GM12892 (cell line): ENCODE data around the gene LUC7L.
"Not testable (repeated sequence)": the region's sequence is repeated elsewhere in the genome, so short reads cannot be mapped to it uniquely, and the experiment has no call there.

Experiments used
- DNase-seq: peaks from one replicate; pipeline ENCODE4 v3.0.0; 2011; ENCODE audit not compliant: insufficient read length
- FAIRE-seq: peaks from 2 replicates; lab custom pipeline; 2011; peaks lifted over from hg19 to GRCh38; lab: Jason Lieb, UNC
- POLR2A ChIP-seq: IDR thresholded peaks from 2 replicates; pipeline ENCODE4 v1.6.1; 2011; ENCODE audit warnings: low read depth, low read length, control low read depth
- POLR2AphosphoS5 ChIP-seq: IDR thresholded peaks from 2 replicates; pipeline ENCODE4 v1.6.1; 2011; ENCODE audit warnings: low read depth, low read length, control low read depth
- TAF1 ChIP-seq: IDR thresholded peaks from 2 replicates; pipeline ENCODE4 v1.6.1; 2011; ENCODE audit warnings: low read depth, mild to moderate bottlenecking, control low read depth, low read length, borderline replicate concordance

Gene LUC7L

GRCh38 chr16:175011-175949 lies 54.0 kb downstream of the LUC7L start:
- no peak for TF ChIP-seq POLR2A
- TF ChIP-seq TAF1: no peak
- no peak for TF ChIP-seq POLR2AphosphoS5
- no peak for FAIRE-seq
- no peak for DNase-seq

- FAIRE-seq, DNase-seq: not testable (repeated sequence)
These were observed 55.1 kb downstream of the LUC7L start for GRCh38 chr16:173928-174769.

DNA sequence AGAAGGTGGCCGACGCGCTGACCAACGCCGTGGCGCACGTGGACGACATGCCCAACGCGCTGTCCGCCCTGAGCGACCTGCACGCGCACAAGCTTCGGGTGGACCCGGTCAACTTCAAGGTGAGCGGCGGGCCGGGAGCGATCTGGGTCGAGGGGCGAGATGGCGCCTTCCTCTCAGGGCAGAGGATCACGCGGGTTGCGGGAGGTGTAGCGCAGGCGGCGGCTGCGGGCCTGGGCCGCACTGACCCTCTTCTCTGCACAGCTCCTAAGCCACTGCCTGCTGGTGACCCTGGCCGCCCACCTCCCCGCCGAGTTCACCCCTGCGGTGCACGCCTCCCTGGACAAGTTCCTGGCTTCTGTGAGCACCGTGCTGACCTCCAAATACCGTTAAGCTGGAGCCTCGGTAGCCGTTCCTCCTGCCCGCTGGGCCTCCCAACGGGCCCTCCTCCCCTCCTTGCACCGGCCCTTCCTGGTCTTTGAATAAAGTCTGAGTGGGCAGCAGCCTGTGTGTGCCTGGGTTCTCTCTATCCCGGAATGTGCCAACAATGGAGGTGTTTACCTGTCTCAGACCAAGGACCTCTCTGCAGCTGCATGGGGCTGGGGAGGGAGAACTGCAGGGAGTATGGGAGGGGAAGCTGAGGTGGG lies 55.9 kb downstream of the LUC7L start:
- not testable (repeated sequence) for FAIRE-seq, DNase-seq

DNA sequence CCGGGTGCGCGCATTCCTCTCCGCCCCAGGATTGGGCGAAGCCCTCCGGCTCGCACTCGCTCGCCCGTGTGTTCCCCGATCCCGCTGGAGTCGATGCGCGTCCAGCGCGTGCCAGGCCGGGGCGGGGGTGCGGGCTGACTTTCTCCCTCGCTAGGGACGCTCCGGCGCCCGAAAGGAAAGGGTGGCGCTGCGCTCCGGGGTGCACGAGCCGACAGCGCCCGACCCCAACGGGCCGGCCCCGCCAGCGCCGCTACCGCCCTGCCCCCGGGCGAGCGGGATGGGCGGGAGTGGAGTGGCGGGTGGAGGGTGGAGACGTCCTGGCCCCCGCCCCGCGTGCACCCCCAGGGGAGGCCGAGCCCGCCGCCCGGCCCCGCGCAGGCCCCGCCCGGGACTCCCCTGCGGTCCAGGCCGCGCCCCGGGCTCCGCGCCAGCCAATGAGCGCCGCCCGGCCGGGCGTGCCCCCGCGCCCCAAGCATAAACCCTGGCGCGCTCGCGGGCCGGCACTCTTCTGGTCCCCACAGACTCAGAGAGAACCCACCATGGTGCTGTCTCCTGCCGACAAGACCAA lies 56.8 kb downstream of the LUC7L start, which contains the start of gene HBA2:
Gene HBA2 (plus strand): TSS at position 503 of the 568 bp plus-strand sequence. CDS start 37 bp downstream, at position 540.
- not testable (repeated sequence) for FAIRE-seq

DNA sequence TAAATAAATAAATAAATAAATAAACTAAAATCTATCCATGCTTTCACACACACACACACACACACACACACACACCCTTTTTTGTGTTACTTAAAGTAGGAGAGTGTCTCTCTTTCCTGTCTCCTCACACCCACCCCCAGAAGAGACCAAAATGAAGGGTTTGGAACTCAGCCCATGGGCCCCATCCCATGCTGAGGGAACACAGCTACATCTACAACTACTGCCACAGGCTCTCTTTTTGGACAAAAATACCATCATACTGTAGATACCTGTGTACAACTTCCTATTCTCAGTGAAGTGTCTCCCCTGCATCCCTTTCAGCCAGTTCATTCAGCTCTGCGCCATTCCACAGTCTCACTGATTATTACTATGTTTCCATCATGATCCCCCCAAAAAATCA lies 58.5 kb downstream of the LUC7L start:
- DNase-seq (no peak), FAIRE-seq (no peak)
- TF ChIP-seq POLR2A (no peak), POLR2AphosphoS5 (no peak), TAF1 (no peak)

More for the DNA sequence above, 56.8 kb downstream of the LUC7L start, which contains the start of gene HBA2:
- not testable (repeated sequence) for DNase-seq

- DNase-seq, FAIRE-seq: not testable (repeated sequence)
These were observed 59.2 kb downstream of the LUC7L start for GRCh38 chr16:170088-170507.

DNA sequence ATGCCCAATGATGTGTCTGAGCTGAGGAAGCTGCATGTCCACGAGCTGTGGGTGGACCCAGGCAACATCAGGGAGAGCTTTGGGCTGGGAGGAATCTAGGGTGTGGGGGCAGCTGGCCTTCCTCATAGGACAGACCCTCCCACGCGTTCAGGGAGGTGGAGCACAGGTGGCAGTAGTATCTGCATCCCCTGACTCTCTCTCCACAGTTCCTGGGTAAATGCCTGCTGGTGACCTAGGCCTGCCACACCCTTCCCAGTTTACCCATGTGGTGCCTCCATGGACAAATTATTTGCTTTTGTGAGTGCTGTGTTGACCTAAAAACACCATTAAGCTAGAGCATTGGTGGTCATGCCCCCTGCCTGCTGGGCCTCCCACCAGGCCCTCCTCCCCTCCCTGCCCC lies 60.2 kb downstream of the LUC7L start:
- DNase-seq: no peak
- no peak for TF ChIP-seq POLR2AphosphoS5
- TF ChIP-seq POLR2A: no peak
- no peak for TF ChIP-seq TAF1
- FAIRE-seq: no peak

- FAIRE-seq (no peak), DNase-seq (no peak)
- TF ChIP-seq POLR2AphosphoS5 (no peak), POLR2A (no peak), TAF1 (no peak)
These were observed 60.8 kb downstream of the LUC7L start for GRCh38 chr16:168424-168823.

DNA sequence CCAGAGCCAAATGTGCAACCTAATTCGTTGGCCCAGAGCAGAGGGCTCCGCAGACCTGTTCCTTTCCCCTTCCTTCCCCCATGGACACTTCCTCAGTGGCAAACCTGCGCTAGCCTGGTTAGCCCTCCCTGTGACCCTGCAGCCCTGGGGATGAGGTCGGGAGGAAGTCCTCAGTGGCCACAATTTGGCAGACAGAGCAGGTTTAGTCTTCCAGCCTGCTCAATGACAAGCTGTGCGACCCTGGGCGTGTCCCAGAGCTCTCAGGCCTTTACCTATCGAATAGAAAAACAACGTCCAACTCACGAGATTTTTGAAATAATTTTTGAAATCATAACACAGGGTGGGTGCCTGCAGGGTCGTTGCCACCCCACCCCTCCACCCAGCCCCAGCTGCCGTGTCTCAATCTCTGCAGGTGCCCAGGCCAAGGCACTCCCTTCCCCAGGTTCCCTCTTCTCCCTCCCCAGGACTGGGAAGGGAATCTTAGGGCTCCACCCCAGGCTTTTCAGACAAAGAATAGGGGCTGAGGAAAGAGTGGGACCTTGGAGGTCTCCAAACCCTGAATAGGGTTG lies 62.0 kb downstream of the LUC7L start:
- DNase-seq (no peak), FAIRE-seq (no peak)
- TF ChIP-seq TAF1: no peak
- TF ChIP-seq POLR2AphosphoS5: no peak
- no peak for TF ChIP-seq POLR2A

- FAIRE-seq (no peak), DNase-seq (no peak)
- TF ChIP-seq POLR2AphosphoS5: no peak
- TF ChIP-seq POLR2A: no peak
- no peak for TF ChIP-seq TAF1
These were observed 62.7 kb downstream of the LUC7L start for GRCh38 chr16:166375-167121.
